PC-9 (cell line): ENCODE results near the gene BRIP1. TPM values are rescaled to one million over a fixed set of nuclear protein-coding genes. Genes with fewer than 3 reads are reported as not detected.

Experiments
- BruUV-seq: library from RNA; stranded (reverse); fragments of 400-500 nt; replicated peaks from 2 replicates; lab custom pipeline; 2021; lab: Mats Ljungman, UMichigan
- CTCF ChIA-PET: fragments of 300-600 bp; sonication (Branson Sonifier 250); formaldehyde crosslinking; loops from one replicate; lab custom pipeline; 2022; ENCODE audit warnings: antibody characterized with exemption; lab: Charles Lee
- POLR2A ChIA-PET: fragments of 300-600 bp; sonication (Branson Sonifier 250); formaldehyde crosslinking; loops from one replicate; lab custom pipeline; 2022; ENCODE audit warnings: antibody characterized with exemption; ENCODE audit not compliant: unreplicated experiment; lab: Charles Lee
- DNase-seq, 2 experiments: peaks; one replicate each; pipeline versions ENCODE4 v3.0.0 to v3.0.0-alpha.2; 2015 to 2022; ENCODE audit warnings: mixed read lengths in 1 of 2
- H2AFZ ChIP-seq: fragments of 200-600 bp; sonication (generic); 2 replicates; pipeline ENCODE4 v1.8.1; 2017; ENCODE audit warnings: antibody characterized with exemption
- H3F3A ChIP-seq: fragments of 200-600 bp; sonication (generic); 2 replicates; pipeline ENCODE4 v1.8.1; 2017; ENCODE audit warnings: antibody characterized with exemption, mild to moderate bottlenecking, low read depth; ENCODE audit not compliant: insufficient read depth
- H3K27ac ChIP-seq: fragments of 200-600 bp; sonication (generic); 2 replicates; pipeline ENCODE4 v1.6.1; 2016; ENCODE audit warnings: mixed run types
- H3K27me3 ChIP-seq: fragments of 200-600 bp; sonication (generic); 2 replicates; pipeline ENCODE4 v1.6.1; 2016; ENCODE audit warnings: low read depth, mixed run types; ENCODE audit not compliant: insufficient read depth
- H3K36me3 ChIP-seq: fragments of 200-600 bp; sonication (generic); 2 replicates; pipeline ENCODE4 v1.6.1; 2016; ENCODE audit warnings: low read depth, mixed run types
- H3K4me1 ChIP-seq: fragments of 200-600 bp; sonication (generic); replicated peaks from 2 replicates; pipeline ENCODE4 v1.6.1; 2016; ENCODE audit warnings: mixed run types; ENCODE audit not compliant: insufficient read depth
- H3K4me2 ChIP-seq: fragments of 200-600 bp; sonication (generic); 2 replicates; pipeline ENCODE4 v1.6.1; 2017; ENCODE audit warnings: mixed run types
- H3K4me3 ChIP-seq: fragments of 200-600 bp; sonication (generic); 2 replicates; pipeline ENCODE4 v1.6.1; 2016; ENCODE audit warnings: mixed run types
- H3K79me2 ChIP-seq: fragments of 200-600 bp; sonication (generic); 2 replicates; pipeline ENCODE4 v1.6.1; 2017; ENCODE audit warnings: low read depth, mixed run types
- H3K9me2 ChIP-seq: fragments of 200-600 bp; sonication (generic); 2 replicates; pipeline ENCODE4 v1.8.1; 2017; ENCODE audit warnings: mild to moderate bottlenecking; ENCODE audit not compliant: insufficient read depth
- H3K9me3 ChIP-seq: fragments of 200-600 bp; sonication (generic); 2 replicates; pipeline ENCODE4 v1.8.1; 2016; ENCODE audit warnings: low read depth; ENCODE audit not compliant: insufficient read depth
- H4K20me1 ChIP-seq: fragments of 200-600 bp; sonication (generic); 2 replicates; pipeline ENCODE4 v1.8.1; 2017; ENCODE audit not compliant: insufficient read depth
- EZH2 ChIP-seq: fragments of 200-600 bp; sonication (generic); IDR thresholded peaks from 2 replicates; pipeline ENCODE4 v1.8.0; 2017; ENCODE audit warnings: antibody characterized with exemption, low read depth
- intact Hi-C: fragments of 100-400 bp; cut with micrococcal nuclease; formaldehyde crosslinking; loops from one replicate; pipeline ENCODE4 v1.10.0; 2022; ENCODE audit not compliant: unreplicated experiment
- total RNA-seq: library from RNA; stranded (reverse); gene quantifications from 2 replicates; pipeline ENCODE4 v1.2.3, GENCODE V29; 2021
- TF ChIP-seq, protein P1 (sequence below): fragments of 200-600 bp; sonication (generic); conservative IDR thresholded peaks from 2 replicates; pipeline ENCODE4 v1.6.1; 2017; ENCODE audit warnings: mixed run types, antibody characterized with exemption, mild to moderate bottlenecking, moderate library complexity

The BRIP1 gene
- total RNA-seq, 1 experiment from 2014 or later, result 16.0 TPM

- Histone ChIP-seq H2AFZ (no peak overlapping the region), H3K36me3 (peaks cover 4% of the 10 kb centered on the region; the same call in 1 of the 2 replicates), H3K4me3 (no peak overlapping the region), H4K20me1 (no peaks in the 10 kb centered on the region), H3K27me3 (no peaks in the 10 kb centered on the region), H3K9me2 (no peaks in the 10 kb centered on the region), H3F3A (no peaks in the 10 kb centered on the region), H3K4me1 (no peaks in the 10 kb centered on the region), H3K27ac (no peak overlapping the region), H3K4me2 (no peak overlapping the region), H3K79me2 (no peaks in the 10 kb centered on the region), H3K9me3 (0 out of 2 replicates have a peak, but pooled peaks cover 4% of the 10 kb centered on the region)
- DNase-seq, result no peak
- TF ChIP-seq, protein P1, sequence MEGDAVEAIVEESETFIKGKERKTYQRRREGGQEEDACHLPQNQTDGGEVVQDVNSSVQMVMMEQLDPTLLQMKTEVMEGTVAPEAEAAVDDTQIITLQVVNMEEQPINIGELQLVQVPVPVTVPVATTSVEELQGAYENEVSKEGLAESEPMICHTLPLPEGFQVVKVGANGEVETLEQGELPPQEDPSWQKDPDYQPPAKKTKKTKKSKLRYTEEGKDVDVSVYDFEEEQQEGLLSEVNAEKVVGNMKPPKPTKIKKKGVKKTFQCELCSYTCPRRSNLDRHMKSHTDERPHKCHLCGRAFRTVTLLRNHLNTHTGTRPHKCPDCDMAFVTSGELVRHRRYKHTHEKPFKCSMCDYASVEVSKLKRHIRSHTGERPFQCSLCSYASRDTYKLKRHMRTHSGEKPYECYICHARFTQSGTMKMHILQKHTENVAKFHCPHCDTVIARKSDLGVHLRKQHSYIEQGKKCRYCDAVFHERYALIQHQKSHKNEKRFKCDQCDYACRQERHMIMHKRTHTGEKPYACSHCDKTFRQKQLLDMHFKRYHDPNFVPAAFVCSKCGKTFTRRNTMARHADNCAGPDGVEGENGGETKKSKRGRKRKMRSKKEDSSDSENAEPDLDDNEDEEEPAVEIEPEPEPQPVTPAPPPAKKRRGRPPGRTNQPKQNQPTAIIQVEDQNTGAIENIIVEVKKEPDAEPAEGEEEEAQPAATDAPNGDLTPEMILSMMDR, result no peak
- TF ChIP-seq EZH2, result no peak
- intact Hi-C loops, result no loop called here
- POLR2A ChIA-PET, result no interaction called here
- CTCF ChIA-PET, result no interaction called here
- BruUV-seq, result no TSS peak
Observed at GRCh38 chr17:61710546-61710945, 152.8 kb downstream of the BRIP1 start.

DNA sequence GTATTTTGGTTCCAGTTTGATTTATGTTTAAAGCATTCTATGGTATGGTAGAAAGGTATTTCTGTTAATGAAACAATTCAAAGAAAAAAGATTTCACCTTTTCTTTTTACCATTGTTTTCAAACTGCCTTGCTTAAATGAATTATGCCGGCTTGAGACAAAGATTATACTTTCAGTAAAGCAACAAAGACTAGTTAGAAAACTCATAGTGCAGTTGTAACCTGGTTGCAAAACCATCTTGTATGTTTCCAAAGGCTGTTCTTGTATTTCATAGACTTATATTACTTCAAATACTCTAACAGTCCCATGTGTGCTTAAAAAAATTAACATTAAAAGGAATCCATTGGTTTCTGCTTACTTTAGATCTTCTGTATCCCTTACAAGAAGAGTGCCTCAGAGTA lies 153.8 kb downstream of the BRIP1 start:
- BruUV-seq, result no TSS peak
- ChIA-PET POLR2A (no interaction called here), CTCF (no interaction called here)
- intact Hi-C loops, result no loop called here
- H3K4me2 ChIP-seq, result no peak overlapping the region
- no peak overlapping the region for H3K4me3 ChIP-seq
- no peaks in the 10 kb centered on the region for H3K36me3 ChIP-seq
- H3F3A ChIP-seq, result no peaks in the 10 kb centered on the region
- H3K27me3 ChIP-seq, result no peaks in the 10 kb centered on the region
- H4K20me1 ChIP-seq, result no peaks in the 10 kb centered on the region
- TF ChIP-seq EZH2, result no peak
- TF ChIP-seq, protein P1, result no peak
- H3K9me3 ChIP-seq, result 0 out of 2 replicates have a peak, but pooled peaks cover 4% of the 10 kb centered on the region
- H3K9me2 ChIP-seq, result no peaks in the 10 kb centered on the region
- H3K79me2 ChIP-seq, result no peaks in the 10 kb centered on the region
- H3K27ac ChIP-seq, result no peak overlapping the region
- DNase-seq, result no peak
- H2AFZ ChIP-seq, result no peak overlapping the region
- no peaks in the 10 kb centered on the region for H3K4me1 ChIP-seq

DNA sequence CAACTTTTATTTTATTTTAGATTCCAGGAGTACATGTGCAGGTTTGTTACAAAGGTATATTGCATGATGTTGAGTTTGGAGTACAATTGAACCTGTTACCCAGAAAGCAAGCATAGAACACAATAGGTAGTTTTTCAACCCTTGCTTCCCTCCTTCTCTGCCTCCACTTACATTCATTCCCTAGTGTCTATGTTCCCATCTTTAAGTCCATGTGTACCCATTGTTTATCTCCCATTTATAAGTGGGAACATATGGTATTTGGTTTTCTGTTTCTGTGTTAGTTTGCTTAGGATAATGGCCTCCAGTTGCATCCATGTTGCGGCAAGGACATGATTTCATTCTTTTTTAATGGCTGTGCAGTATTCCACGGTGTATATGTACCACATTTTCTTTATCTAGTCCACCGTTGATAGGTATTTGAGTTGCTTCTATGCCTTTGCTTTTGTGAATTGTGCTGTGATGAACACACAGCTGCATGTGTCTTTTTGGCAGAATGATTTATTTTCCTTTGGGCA lies 158.3 kb downstream of the BRIP1 start:
- DNase-seq, result no peak
- Histone ChIP-seq H3K36me3 (no peaks in the 10 kb centered on the region), H3K9me2 (no peaks in the 10 kb centered on the region), H3K4me2 (no peak overlapping the region), H3K27me3 (no peaks in the 10 kb centered on the region), H3F3A (no peaks in the 10 kb centered on the region), H3K4me1 (no peaks in the 10 kb centered on the region), H3K27ac (no peak overlapping the region), H3K9me3 (peaks cover 16% of the 10 kb centered on the region; the same call in 1 of the 2 replicates), H3K79me2 (no peaks in the 10 kb centered on the region), H4K20me1 (no peaks in the 10 kb centered on the region), H2AFZ (no peak overlapping the region), H3K4me3 (no peak overlapping the region)
- BruUV-seq, result no TSS peak
- POLR2A ChIA-PET, result interaction anchor here (0.8 kb wide), 1 partner anchor 114 kb away, joined by 10 read pairs; no protein-coding TSS in a partner anchor
- CTCF ChIA-PET, result no interaction called here
- intact Hi-C loops, result no loop called here
- no peak for TF ChIP-seq EZH2
- TF ChIP-seq, protein P1, result no peak
